GM18867 (cell line): ENCODE data around the gene C14orf132.

ENCODE experiments used
- ATAC-seq: cut with Tn5 transposase; IDR thresholded peaks from one replicate; pipeline ENCODE4 v1.9.1; 2021; ENCODE audit warnings: mild to moderate bottlenecking, moderate library complexity; ENCODE audit not compliant: unreplicated experiment

C14orf132 gene

DNA sequence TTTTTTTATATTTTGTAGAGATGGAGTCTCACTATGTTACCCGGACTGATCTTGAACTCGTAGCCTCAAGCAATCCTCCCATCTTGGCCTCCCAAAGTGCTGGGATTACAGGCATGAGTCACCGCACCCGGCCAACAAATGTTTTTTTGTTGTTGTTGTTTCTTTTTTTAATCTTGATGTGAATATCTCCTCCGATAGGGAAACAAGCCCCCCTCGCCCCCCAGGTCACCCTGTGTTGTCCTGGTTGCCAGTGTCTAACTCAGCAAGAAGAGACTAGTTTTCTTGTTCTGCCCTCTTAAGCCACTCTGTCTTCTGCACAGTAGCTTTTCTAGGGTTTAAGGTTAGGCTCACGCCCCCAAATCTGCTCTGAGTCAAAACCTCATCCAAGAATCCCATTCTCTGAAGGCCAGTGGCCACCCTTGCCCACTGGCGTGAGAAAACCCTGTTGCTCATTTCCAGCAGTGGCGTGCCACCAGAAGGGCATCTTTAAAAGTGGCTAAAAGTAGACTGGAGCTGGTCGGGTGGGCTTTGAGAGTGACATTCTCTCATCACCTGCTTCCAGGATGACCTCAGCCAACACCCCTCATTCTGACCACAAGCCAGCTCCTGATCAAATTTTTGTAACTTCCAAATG is 42.7 kb downstream of the C14orf132 start:
- no peak for ATAC-seq

DNA sequence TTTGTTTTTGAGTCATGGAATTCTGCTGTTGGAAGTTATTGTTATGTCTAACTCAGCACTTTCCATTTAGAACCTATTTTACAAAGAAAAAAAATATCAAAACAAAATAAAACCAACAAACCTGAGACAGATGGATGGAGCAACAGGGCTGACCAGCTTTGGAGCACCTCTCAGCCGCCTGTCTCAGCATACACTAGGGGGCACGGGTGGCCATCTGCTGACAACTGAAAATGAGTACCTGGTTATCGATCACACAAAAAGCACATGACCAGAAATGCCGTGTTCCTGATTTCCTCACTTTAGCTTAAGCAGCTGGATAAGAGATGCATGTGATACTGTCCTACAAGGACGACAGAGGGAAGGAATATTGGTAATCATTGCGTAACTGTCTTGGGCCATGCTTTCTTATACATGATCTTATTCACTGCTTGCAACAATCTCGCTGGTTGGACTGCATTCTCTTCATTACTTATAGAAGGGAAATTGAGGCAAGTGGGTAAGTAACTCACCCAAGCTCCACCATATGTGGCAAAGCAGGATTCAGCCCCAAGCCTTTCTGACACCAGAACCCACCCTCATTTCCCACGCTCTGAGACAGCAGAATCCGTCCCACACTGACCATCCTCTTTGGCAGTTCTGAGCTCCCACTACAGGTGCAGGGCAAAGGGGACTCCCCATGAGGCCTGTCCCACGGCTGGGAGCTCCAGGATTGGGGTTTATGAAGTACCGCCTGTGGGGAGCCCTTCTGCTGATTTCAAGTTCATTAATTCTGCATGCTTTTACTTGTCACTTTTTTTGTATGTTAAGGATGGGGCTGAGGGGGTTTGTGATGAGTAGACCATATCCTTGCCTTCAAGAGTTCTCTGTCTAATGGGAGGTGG is 43.5 kb downstream of the C14orf132 start:
- no peak for ATAC-seq

DNA sequence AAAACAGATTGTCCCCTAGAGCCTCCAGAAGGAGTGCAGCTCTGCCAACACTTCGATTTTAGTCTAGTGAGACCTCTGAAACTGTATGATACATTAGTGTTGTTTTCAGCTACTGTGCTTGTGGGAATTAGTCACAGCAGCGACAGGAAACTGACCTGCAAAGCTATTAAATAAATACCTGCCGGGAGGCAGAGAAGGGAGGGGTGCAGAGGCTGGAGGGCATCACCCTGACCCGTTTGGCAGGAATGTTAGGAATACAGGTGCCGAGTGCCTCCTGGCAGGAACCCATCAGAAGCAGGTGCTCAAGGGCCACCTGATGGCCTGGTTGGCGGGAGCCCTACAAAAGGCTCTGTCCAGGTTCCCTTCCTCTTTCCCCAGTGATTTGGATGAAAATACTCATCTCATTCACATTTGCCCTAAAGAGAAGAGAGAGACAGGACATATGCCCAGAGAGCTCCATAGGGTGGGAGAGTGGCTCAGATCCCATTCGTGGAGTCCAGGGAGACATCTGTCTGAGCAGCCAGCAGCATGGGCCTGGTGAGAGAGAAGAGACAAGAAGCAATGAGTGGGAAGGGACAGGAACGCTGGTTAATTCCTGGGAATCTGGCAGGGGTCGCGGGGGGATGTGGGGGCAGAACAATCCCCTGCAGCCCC is 44.6 kb downstream of the C14orf132 start:
- ATAC-seq: no peak

GRCh38 chr14:96084796-96085195 is 45.6 kb downstream of the C14orf132 start:
- ATAC-seq: no peak

DNA sequence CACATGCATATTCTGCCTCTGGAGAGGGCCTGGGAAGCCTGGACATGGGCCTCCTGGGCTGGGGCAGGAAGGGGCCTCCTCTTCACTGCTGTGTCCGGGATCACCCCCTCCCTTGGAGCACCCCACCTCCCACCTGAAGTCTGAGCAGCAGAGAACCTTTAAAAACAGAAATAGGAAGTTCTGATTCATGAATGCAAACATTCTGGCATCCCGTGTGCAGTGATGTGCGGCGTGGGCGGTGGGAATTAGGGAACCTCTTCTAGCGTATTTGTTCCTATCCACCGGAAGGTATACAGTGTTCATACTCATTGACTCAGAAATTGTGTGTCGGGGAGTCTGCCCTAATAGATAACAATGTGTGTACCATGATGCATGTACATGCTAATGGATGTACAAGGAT is 46.2 kb downstream of the C14orf132 start:
- ATAC-seq: no peak

- ATAC-seq: no peak
These were observed 46.9 kb downstream of the C14orf132 start for GRCh38 chr14:96086032-96086431.

DNA sequence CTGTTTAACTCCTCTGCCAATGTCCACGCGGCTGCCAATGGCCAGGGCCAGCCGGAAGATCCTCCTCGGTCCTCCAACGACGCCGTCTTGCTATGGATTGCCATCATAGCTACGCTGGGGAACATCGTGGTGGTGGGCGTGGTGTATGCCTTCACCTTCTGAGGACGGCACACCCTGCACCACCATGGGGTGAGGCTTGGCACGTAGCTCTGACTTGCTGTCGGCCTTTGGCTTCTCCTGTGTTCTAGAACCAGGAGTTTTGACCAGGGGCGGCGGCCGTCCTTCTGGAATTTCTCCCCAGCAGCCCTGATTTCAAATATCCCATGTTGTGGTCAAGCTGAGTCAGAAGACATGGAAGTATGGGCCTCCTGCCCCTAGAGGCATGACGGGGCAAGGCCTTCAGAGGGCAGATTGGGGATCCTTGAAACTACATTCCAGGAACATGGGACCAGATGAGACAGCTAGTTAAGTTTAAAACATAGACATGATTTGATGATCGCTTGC is 47.5 kb downstream of the C14orf132 start:
- no peak for ATAC-seq

DNA sequence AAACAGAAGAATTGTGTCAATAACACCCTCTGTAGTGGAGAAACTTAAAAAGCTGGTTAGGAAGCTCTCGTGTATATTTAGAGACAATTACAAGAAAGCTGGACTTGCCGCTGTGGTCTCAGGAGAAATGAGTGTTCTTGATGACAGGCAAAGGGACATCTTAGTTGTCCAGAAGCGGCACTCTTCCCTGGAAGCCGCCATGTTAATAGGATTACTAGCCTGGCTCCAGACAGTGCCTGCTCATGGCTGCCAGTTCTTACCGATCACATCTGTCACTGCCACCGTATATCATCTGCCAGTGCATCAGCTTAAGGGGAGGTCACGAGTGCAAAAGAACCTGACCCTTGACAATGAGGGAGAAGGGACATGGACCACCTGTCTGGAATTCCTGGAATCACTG is 48.9 kb downstream of the C14orf132 start:
- no peak for ATAC-seq

DNA sequence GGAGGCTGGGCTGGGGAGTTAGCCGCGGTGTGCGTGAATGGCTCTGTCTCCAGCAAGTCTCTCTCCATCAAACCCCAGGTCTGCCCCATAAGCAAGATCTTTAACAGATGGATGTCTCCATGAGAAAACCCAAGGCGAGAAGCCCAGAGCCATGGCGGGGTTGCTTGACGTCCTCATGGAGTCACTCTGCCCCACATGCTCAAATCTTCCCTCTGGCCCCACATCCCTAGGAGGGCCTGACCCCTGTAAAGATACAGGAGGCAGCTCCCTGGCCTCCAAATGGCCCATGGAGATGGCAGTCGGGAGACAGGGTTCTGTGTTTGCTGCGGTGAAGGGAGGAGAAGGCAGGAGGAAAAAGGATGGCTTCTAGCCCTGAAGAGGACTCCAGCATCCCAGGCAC is 49.3 kb downstream of the C14orf132 start:
- no peak for ATAC-seq

DNA sequence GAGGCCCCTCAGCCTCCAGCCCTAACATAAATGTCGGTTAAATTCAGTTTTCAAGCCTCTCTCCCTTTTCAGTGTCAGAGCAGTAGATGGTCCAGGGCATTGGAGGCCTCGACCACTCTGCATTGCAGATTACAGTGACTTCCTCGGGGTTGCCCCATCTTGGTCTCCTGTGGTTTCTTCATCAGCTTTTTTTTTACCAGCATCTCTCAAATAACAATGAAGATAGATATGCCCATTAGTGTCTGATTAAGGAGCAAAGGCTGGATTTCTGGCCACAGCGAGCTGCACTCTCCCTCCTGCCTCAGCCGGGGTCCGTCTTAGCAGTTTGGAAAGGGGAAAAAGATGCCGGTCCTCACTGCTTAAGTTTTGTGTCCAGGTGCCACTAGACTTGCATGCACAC is 49.7 kb downstream of the C14orf132 start:
- no peak for ATAC-seq

- ATAC-seq: no peak
These were observed 50.2 kb downstream of the C14orf132 start for GRCh38 chr14:96089401-96089800.

DNA sequence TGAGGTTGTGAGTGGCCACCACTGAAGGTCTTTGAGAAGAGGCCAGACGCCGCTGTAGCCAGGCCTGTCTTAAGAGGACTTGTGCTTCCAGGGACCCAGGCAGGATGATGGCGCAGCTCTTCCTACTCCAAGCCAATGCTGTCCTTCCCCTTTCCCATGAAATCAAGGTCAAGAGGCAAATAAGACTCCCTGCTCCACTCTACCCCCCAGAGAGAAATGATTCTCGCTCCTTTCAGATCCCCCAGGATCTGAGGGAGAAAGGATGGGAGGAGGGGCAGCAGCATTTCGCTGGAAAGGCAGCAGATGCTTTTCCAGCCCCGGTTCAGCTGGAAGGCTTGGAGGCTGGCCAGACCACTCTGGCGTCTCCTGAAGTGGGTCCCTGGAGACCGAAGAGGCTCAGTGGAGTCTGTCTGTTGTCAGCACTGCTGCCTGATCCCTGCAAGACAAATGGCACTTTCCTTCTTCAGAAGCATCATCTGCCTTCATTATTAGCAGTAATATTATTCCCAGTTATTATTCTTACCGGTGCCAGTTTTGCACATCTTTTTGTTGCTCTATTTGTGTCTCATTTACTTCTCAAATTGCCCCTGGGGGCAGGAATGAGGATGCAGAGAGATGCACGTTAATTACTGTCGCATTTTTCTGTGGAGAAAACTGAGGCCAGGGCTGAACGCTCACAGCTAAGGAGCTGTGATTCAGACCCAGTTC is 51.4 kb downstream of the C14orf132 start:
- no peak for ATAC-seq

- no peak for ATAC-seq
These were observed 52.1 kb downstream of the C14orf132 start for GRCh38 chr14:96091149-96091693.

- no peak for ATAC-seq
These were observed 52.8 kb downstream of the C14orf132 start for GRCh38 chr14:96091941-96092411.

DNA sequence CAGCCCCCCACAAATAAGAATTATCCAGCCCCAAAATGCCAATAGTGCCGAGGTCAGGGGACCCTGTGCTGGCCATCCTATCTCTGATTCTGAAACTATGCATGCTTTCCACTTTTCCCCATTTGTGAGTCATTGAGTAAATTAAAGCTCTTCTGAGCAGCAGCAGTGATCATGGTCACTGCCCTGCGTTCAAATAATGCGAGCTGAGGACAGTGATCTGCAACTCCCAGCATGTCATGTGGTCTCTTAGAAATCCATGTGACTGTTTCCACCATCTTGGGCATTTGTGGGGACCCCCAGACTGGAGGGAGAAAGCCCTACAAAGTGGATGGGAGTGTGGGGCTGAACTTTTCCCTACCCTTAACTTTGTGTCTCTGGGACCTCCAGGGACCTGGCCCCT is 53.8 kb downstream of the C14orf132 start:
- ATAC-seq: no peak

- ATAC-seq: no peak
These were observed 55.0 kb downstream of the C14orf132 start for GRCh38 chr14:96094211-96094610.

GRCh38 chr14:96094656-96095055 is 55.5 kb downstream of the C14orf132 start:
- no peak for ATAC-seq

DNA sequence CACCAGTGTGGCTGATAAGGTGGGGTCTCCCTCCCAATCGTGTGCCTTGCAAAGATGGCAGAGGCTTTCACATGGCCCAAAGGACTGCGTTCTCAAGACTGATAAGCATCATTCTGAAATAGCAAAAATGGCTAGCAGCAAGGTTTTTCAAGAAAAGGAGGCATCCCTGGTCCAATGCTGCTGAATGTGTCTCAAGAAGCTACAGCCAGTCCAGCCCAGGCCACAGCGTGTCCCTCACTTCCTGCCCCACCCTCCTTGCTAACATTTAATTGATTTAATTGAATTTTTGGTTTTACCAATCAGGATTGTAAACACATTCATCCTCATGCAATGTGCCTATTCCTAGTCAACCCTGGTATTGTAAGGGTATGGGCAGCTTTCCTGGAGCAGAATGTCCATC is 55.9 kb downstream of the C14orf132 start:
- no peak for ATAC-seq

GRCh38 chr14:96095581-96096476 is 56.7 kb downstream of the C14orf132 start:
- ATAC-seq: no peak
